ENCODE data around the gene PRR18.

- TF ChIP-seq CTCF (IDR thresholded peaks at IDR 0.05) (no peak), POLR2A (IDR thresholded peaks at IDR 0.05) (no peak)
Observed at GRCh38 chr6:166310634-166311033, 2.4 kb upstream of the PRR18 start.

All from thyroid gland (tissue), 4 donors.